Endothelial cell of umbilical vein (primary cell): Measurements from ENCODE around the gene OR5C1.

Source experiments
- EZH2 ChIP-seq: IDR thresholded peaks from 2 replicates; pipeline ENCODE4 v1.6.1; 2012; ENCODE audit warnings: borderline replicate concordance, low read depth, mild to moderate bottlenecking, moderate library complexity, low read length, inconsistent platforms; ENCODE audit not compliant: severe bottlenecking
- FOS ChIP-seq: IDR thresholded peaks from 2 replicates; pipeline ENCODE4 v1.6.1; 2011; ENCODE audit warnings: mild to moderate bottlenecking, low read length, moderate library complexity, borderline replicate concordance; ENCODE audit not compliant: insufficient read depth
- GATA2 ChIP-seq: IDR thresholded peaks from 2 replicates; pipeline ENCODE4 v1.7.0; 2011; ENCODE audit warnings: low read depth, mild to moderate bottlenecking, moderate library complexity, mixed read lengths, low read length; ENCODE audit not compliant: insufficient read length, insufficient read depth
- JUN ChIP-seq: IDR thresholded peaks from 2 replicates; pipeline ENCODE4 v1.6.1; 2011; ENCODE audit warnings: borderline replicate concordance, low read depth; ENCODE audit not compliant: insufficient read length, insufficient read depth
- MAX ChIP-seq: IDR thresholded peaks from 2 replicates; pipeline ENCODE4 v1.6.1; 2011; ENCODE audit not compliant: insufficient read depth, insufficient read length
- MYC ChIP-seq: IDR thresholded peaks from one replicate; pipeline ENCODE4 v1.6.1; 2011; ENCODE audit warnings: mild to moderate bottlenecking, low read depth, low read length
- POLR2A ChIP-seq: IDR thresholded peaks from 2 replicates; pipeline ENCODE4 v1.6.1; 2012; ENCODE audit warnings: low read depth, mild to moderate bottlenecking, control low read depth, low read length
- POLR2AphosphoS5 ChIP-seq: IDR thresholded peaks from 2 replicates; pipeline ENCODE4 v1.6.1; 2012; ENCODE audit warnings: low read depth, mild to moderate bottlenecking, control low read depth, low read length, moderate library complexity; ENCODE audit not compliant: insufficient read depth
- TF ChIP-seq, protein P1 (sequence below), 2 donors: IDR thresholded peaks; 1 replicate in 1 of 2; 2 replicates in 1 of 2; pipeline ENCODE4 v1.5.1; 2011; ENCODE audit warnings: low read length in 2 of 2, mild to moderate bottlenecking in 2 of 2, moderate library complexity in 2 of 2, control low read depth in 1 of 2, inconsistent platforms in 1 of 2, low read depth in 1 of 2; ENCODE audit not compliant: insufficient read depth in 1 of 2; ENCODE audit errors: extremely low read depth in 1 of 2

DNA sequence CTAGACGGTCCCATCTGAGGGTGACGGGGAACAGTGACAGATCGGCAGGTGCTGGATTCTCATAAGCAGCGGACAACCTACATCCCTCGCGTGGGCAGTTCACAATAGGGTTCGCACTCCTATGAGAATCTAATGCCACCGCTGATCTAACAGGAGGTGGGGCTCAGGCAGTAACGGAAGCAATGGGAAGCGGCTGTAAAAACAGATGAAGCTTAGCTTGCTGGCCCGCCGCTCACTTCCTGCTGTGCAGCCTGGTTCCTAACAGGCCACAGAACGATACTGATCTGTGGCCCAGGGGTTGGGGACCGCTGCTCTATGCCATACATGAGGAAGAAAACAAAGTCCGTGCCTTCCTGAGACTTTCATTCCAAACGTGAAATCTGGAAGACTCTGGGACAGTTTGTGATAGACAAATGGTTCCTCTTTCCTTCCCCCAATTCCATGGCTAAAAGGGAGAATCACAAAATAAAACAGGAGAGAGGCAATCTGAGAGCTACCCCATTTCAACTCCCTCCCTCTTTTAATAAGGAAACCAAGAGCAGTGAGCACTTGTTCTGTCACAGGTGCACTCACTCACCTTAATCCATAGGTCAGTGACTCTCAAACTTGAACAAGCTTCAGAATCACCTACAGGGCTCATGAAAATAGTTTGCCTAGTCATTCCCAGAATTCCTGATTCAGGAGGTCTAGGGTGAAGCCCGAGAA lies 27.6 kb downstream of the OR5C1 start:
- TF ChIP-seq, protein P1, sequence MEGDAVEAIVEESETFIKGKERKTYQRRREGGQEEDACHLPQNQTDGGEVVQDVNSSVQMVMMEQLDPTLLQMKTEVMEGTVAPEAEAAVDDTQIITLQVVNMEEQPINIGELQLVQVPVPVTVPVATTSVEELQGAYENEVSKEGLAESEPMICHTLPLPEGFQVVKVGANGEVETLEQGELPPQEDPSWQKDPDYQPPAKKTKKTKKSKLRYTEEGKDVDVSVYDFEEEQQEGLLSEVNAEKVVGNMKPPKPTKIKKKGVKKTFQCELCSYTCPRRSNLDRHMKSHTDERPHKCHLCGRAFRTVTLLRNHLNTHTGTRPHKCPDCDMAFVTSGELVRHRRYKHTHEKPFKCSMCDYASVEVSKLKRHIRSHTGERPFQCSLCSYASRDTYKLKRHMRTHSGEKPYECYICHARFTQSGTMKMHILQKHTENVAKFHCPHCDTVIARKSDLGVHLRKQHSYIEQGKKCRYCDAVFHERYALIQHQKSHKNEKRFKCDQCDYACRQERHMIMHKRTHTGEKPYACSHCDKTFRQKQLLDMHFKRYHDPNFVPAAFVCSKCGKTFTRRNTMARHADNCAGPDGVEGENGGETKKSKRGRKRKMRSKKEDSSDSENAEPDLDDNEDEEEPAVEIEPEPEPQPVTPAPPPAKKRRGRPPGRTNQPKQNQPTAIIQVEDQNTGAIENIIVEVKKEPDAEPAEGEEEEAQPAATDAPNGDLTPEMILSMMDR (IDR thresholded peaks at IDR 0.05; ENCODE audit: extremely low read depth in 1 of 2, insufficient read depth in 1 of 2, low read depth in 1 of 2, low read length in 2 of 2), result no peak
- peak; percentile 52 for TF ChIP-seq MYC
- TF ChIP-seq POLR2AphosphoS5, result peak; percentile 96
- TF ChIP-seq POLR2A, result peak; percentile 75
- TF ChIP-seq EZH2, result no peak
- TF ChIP-seq MAX, result no peak
- TF ChIP-seq FOS, result peak; percentile 53
- no peak for TF ChIP-seq JUN
- peak; percentile 99 for TF ChIP-seq GATA2
